Mammary epithelial cell (primary cell): ENCODE data around the gene BTD.

ENCODE experiments used
- EZH2 ChIP-seq: IDR thresholded peaks from 2 replicates; pipeline ENCODE4 v1.6.1; 2012; ENCODE audit warnings: low read length, inconsistent platforms, borderline replicate concordance
- TF ChIP-seq, protein P1 (sequence below), 2 donors: IDR thresholded peaks in 1 of 2; conservative IDR thresholded peaks in 1 of 2; 2 replicates each; pipeline ENCODE4 v1.5.1; 2011 to 2012; ENCODE audit warnings: inconsistent platforms in 2 of 2, low read length in 2 of 2, mild to moderate bottlenecking in 2 of 2, control low read depth in 1 of 2, low read depth in 1 of 2; ENCODE audit not compliant: insufficient read depth in 1 of 2; ENCODE audit errors: extremely low read depth in 1 of 2

GRCh38 chr3:15636028-15636709 is 34.6 kb downstream of the BTD start:
- TF ChIP-seq, protein P1, sequence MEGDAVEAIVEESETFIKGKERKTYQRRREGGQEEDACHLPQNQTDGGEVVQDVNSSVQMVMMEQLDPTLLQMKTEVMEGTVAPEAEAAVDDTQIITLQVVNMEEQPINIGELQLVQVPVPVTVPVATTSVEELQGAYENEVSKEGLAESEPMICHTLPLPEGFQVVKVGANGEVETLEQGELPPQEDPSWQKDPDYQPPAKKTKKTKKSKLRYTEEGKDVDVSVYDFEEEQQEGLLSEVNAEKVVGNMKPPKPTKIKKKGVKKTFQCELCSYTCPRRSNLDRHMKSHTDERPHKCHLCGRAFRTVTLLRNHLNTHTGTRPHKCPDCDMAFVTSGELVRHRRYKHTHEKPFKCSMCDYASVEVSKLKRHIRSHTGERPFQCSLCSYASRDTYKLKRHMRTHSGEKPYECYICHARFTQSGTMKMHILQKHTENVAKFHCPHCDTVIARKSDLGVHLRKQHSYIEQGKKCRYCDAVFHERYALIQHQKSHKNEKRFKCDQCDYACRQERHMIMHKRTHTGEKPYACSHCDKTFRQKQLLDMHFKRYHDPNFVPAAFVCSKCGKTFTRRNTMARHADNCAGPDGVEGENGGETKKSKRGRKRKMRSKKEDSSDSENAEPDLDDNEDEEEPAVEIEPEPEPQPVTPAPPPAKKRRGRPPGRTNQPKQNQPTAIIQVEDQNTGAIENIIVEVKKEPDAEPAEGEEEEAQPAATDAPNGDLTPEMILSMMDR (conservative IDR thresholded peaks at IDR 0.05 in 1 of 2, IDR thresholded peaks at IDR 0.05 in 1 of 2; ENCODE audit: extremely low read depth in 1 of 2, insufficient read depth in 1 of 2, low read depth in 1 of 2, low read length in 2 of 2) = no peak
- TF ChIP-seq EZH2 = no peak
